Gastroesophageal sphincter (tissue), 4 donors: ENCODE results near the gene DNASE2. TPM values are rescaled to one million over a fixed set of nuclear protein-coding genes. Genes with fewer than 3 reads are reported as not detected.

Experiments used
- ATAC-seq: fragments of 150-250 bp; one replicate; pipeline ENCODE4 v1.9.1; 2016; ENCODE audit warnings: mild to moderate bottlenecking, moderate library complexity
- H3K27ac ChIP-seq, 4 donors: fragments of 200-600 bp; sonication (generic) in 3 of 4; 1 replicate in 3 of 4; 2 replicates in 1 of 4; pipeline ENCODE4 v1.5.1; 2016 to 2019
- H3K27me3 ChIP-seq: fragments of 200-600 bp; sonication (generic); one replicate; pipeline ENCODE4 v1.5.1; 2019
- H3K36me3 ChIP-seq, 2 donors: fragments of 200-600 bp; sonication (generic); one replicate each; pipeline ENCODE4 v1.5.1; 2019; ENCODE audit warnings: control low read depth in 1 of 2
- H3K4me1 ChIP-seq, 3 donors: fragments of 200-600 bp; sonication (generic); 1 replicate in 2 of 3; 2 replicates in 1 of 3; pipeline ENCODE4 v1.5.1; 2016 to 2019; ENCODE audit warnings: control low read depth in 2 of 3
- H3K4me3 ChIP-seq, 2 donors: fragments of 200-600 bp; sonication (generic); one replicate each; pipeline ENCODE4 v1.5.1; 2019; ENCODE audit warnings: mild to moderate bottlenecking in 1 of 2, moderate library complexity in 1 of 2
- H3K9me3 ChIP-seq, 3 donors: fragments of 200-600 bp; sonication (generic); one replicate each; pipeline ENCODE4 v1.5.1; 2017 to 2019; ENCODE audit warnings: control low read depth in 2 of 3
- EP300 ChIP-seq: sonication (generic); formaldehyde crosslinking; IDR thresholded peaks from one replicate; pipeline ENCODE4 v1.6.1; 2017; ENCODE audit warnings: antibody characterized with exemption, mild to moderate bottlenecking
- POLR2A ChIP-seq, 2 donors: fragments of 450-650 bp; IDR thresholded peaks; one replicate each; pipeline ENCODE4 v1.6.1; 2017; ENCODE audit warnings: antibody characterized with exemption in 2 of 2, mild to moderate bottlenecking in 2 of 2, moderate library complexity in 1 of 2
- POLR2AphosphoS5 ChIP-seq: sonication (generic); formaldehyde crosslinking; IDR thresholded peaks from one replicate; pipeline ENCODE4 v1.6.1; 2017; ENCODE audit warnings: antibody characterized with exemption
- WGBS, 2 donors: methylation state at CpG; one replicate each; pipeline ENCODE4 v1.1.5; 2018; ENCODE audit warnings: low coverage in 1 of 2; 5-methylcytosine and 5-hydroxymethylcytosine counted together
- total RNA-seq, 4 donors: library from RNA; depleted of rRNA; stranded (reverse); fragments of >200 nt; gene quantifications; one replicate each; pipeline ENCODE4 v1.1.0, GENCODE V29; 2016
- TF ChIP-seq, protein P1 (sequence below), 4 experiments: fragments of 200-600 bp in 2 of 4; fragments of 450-650 bp in 2 of 4; sonication (generic) in 1 of 4; IDR thresholded peaks; one replicate each; pipeline ENCODE4 v1.5.1; 2017 to 2019; ENCODE audit warnings: antibody characterized with exemption in 4 of 4, mild to moderate bottlenecking in 2 of 4, moderate library complexity in 2 of 4

Gene DNASE2
- total RNA-seq, 4 donors from 2014 or later = 22.3 to 37.1 (median 32.9) TPM

GRCh38 chr19:12912571-12912970 lies 31.3 kb upstream of the DNASE2 start:
- Histone ChIP-seq H3K9me3 (no peaks in the 10 kb centered on the region), H3K4me3 (peak overlapping the region in 1 of 2 donors; percentile 33), H3K27me3 (no peaks in the 10 kb centered on the region), H3K27ac (peak overlapping the region; percentile 57 to 87 (median 86)), H3K36me3 (no peaks in the 10 kb centered on the region), H3K4me1 (peaks cover 0 to 29% (median 6%) of the 10 kb centered on the region in 3 donors)
- TF ChIP-seq POLR2AphosphoS5 (no peak), EP300 (no peak), POLR2A (IDR thresholded peaks at IDR 0.05) (no peak)
- TF ChIP-seq, protein P1, sequence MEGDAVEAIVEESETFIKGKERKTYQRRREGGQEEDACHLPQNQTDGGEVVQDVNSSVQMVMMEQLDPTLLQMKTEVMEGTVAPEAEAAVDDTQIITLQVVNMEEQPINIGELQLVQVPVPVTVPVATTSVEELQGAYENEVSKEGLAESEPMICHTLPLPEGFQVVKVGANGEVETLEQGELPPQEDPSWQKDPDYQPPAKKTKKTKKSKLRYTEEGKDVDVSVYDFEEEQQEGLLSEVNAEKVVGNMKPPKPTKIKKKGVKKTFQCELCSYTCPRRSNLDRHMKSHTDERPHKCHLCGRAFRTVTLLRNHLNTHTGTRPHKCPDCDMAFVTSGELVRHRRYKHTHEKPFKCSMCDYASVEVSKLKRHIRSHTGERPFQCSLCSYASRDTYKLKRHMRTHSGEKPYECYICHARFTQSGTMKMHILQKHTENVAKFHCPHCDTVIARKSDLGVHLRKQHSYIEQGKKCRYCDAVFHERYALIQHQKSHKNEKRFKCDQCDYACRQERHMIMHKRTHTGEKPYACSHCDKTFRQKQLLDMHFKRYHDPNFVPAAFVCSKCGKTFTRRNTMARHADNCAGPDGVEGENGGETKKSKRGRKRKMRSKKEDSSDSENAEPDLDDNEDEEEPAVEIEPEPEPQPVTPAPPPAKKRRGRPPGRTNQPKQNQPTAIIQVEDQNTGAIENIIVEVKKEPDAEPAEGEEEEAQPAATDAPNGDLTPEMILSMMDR (IDR thresholded peaks at IDR 0.05) = no peak
- no peak for ATAC-seq
- WGBS, 2 donors = 0 to 17% methylated on average over 1 to 4 of the region's 4 CpGs

DNA sequence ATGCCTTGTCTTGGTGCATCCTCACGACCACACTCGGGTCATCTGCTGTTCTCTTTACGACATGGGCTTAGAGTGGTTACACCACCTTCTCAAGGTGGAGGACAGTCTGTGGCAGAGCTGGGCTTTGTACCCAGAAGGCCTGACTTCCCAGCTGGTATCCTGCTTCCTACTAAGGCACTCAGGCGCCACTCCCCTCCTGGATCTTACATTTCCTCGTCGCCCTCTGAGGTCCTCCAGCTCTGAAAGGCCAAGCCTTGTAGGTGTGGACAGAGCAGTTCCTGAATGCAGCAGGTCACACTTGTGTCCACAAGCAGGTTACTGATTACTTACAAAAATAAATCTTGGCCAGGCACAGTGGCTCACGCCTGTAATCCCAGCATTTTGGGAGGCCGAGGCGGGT lies 25.9 kb upstream of the DNASE2 start:
- peaks cover 0 to 6% (median 0%) of the 10 kb centered on the region in 3 donors for H3K4me1 ChIP-seq
- peaks cover 0 to 9% of the 10 kb centered on the region in 2 donors for H3K36me3 ChIP-seq
- WGBS, 2 donors = 67 to 93% methylated on average over 1 to 6 of the region's 9 CpGs
- H3K4me3 ChIP-seq = no peak overlapping the region
- no peak overlapping the region for H3K27ac ChIP-seq
- TF ChIP-seq, protein P1 (IDR thresholded peaks at IDR 0.05) = no peak
- no peak for TF ChIP-seq POLR2AphosphoS5
- no peak for TF ChIP-seq EP300
- TF ChIP-seq POLR2A (IDR thresholded peaks at IDR 0.05) = no peak
- H3K9me3 ChIP-seq = no peaks in the 10 kb centered on the region
- H3K27me3 ChIP-seq = no peaks in the 10 kb centered on the region
- no peak for ATAC-seq

DNA sequence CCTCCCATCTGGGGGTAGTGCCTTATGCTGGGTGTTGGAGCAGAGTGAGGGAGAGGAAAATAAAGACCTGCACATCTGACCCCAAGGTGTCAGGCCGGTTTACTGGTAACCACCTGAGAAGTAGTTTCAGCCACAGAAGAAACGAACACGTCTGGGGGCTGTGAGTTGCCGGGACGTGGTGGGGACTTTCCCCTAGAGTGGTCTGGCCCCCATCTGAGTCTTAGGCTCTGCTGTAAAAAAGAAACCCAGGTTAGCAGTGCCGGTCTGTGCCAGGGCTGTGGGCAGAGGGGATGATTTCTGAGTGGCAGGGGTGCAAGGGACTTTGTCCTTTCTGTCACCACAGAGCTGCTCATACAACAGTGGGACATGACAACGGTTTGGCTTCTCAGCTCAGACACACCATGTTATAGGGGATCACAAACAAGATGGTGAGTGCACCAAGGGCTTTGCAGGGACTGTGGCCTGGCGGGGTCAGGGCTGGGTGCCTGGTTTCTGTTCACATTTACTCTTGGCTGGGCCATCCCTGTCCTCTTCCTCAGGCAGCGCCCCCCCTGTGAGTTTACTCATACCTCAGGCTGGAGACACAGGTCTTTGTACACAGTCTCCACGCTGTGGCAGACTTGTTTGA lies 18.8 kb upstream of the DNASE2 start:
- no peak for ATAC-seq
- Histone ChIP-seq H3K27ac (no peak overlapping the region), H3K4me1 (no peaks in the 10 kb centered on the region), H3K36me3 (peaks cover 0 to 73% of the 10 kb centered on the region in 2 donors), H3K4me3 (no peak overlapping the region), H3K9me3 (no peaks in the 10 kb centered on the region), H3K27me3 (no peaks in the 10 kb centered on the region)
- WGBS, 2 donors = 90 to 100% methylated on average over 1 to 3 of the region's 10 CpGs
- TF ChIP-seq EP300 = no peak
- TF ChIP-seq POLR2A (IDR thresholded peaks at IDR 0.05) = no peak
- TF ChIP-seq, protein P1 (IDR thresholded peaks at IDR 0.05) = no peak
- no peak for TF ChIP-seq POLR2AphosphoS5

- Histone ChIP-seq H3K4me1 (peaks cover 0 to 15% (median 10%) of the 10 kb centered on the region in 3 donors), H3K27me3 (no peaks in the 10 kb centered on the region), H3K9me3 (no peaks in the 10 kb centered on the region), H3K36me3 (peaks cover 0 to 81% of the 10 kb centered on the region in 2 donors), H3K27ac (no peak overlapping the region), H3K4me3 (no peak overlapping the region)
- 100% methylated on average over 2 of the region's 17 CpGs; no CpG with 5 or more reads in 1 of the 2 donors for WGBS, 2 donors
- TF ChIP-seq POLR2AphosphoS5 = no peak
- TF ChIP-seq EP300 = no peak
- no peak for TF ChIP-seq POLR2A (IDR thresholded peaks at IDR 0.05)
- TF ChIP-seq, protein P1 (IDR thresholded peaks at IDR 0.05) = no peak
- ATAC-seq = no peak
Measured at GRCh38 chr19:12896460-12896859, 15.2 kb upstream of the DNASE2 start.

- no peak for ATAC-seq
- Histone ChIP-seq H3K36me3 (peaks cover 0 to 58% of the 10 kb centered on the region in 2 donors), H3K9me3 (no peaks in the 10 kb centered on the region), H3K4me3 (no peak overlapping the region), H3K27ac (no peak overlapping the region), H3K4me1 (peaks cover 0 to 24% (median 16%) of the 10 kb centered on the region in 3 donors), H3K27me3 (no peaks in the 10 kb centered on the region)
- no peak for TF ChIP-seq POLR2AphosphoS5
- no peak for TF ChIP-seq EP300
- TF ChIP-seq POLR2A (IDR thresholded peaks at IDR 0.05) = no peak
- TF ChIP-seq, protein P1 (IDR thresholded peaks at IDR 0.05) = no peak
- WGBS, 2 donors = no CpG with 5 or more reads among the region's 5 CpGs
Measured at GRCh38 chr19:12893582-12893981, 12.3 kb upstream of the DNASE2 start.
